H9 (cell line): ENCODE measurements around the gene ANK2. TPM values are rescaled to one million over a fixed set of nuclear protein-coding genes. Genes with fewer than 3 reads are reported as not detected.

Experiments
- DNase-seq: peaks from one replicate; pipeline ENCODE4 v3.0.0-alpha.2; 2017
- H2AFZ ChIP-seq: one replicate; pipeline ENCODE4 v1.6.1; 2013; ENCODE audit warnings: mild to moderate bottlenecking, low read length, control low read depth, moderate library complexity
- H2AK5ac ChIP-seq: 2 replicates; pipeline ENCODE4 v1.6.1; 2013; ENCODE audit warnings: low read length, control low read depth, mixed read lengths; ENCODE audit not compliant: insufficient read length
- H2BK120ac ChIP-seq: one replicate; pipeline ENCODE4 v1.6.1; 2013; ENCODE audit warnings: low read depth, mild to moderate bottlenecking, low read length, control low read depth, inconsistent platforms; ENCODE audit not compliant: poor library complexity, severe bottlenecking
- H2BK12ac ChIP-seq: 2 replicates; pipeline ENCODE4 v1.6.1; 2013; ENCODE audit warnings: low read length, control low read depth, mixed read lengths, low read depth; ENCODE audit not compliant: insufficient read length
- H2BK15ac ChIP-seq: 2 replicates; pipeline ENCODE4 v1.6.1; 2013; ENCODE audit warnings: low read depth, low read length, control low read depth
- H2BK20ac ChIP-seq: one replicate; pipeline ENCODE4 v1.6.1; 2013; ENCODE audit warnings: low read depth, mild to moderate bottlenecking, low read length, control low read depth, inconsistent platforms; ENCODE audit not compliant: poor library complexity, severe bottlenecking
- H2BK5ac ChIP-seq: 2 replicates; pipeline ENCODE4 v1.6.1; 2013; ENCODE audit warnings: low read length, control low read depth, mixed read lengths; ENCODE audit not compliant: insufficient read length
- H3K14ac ChIP-seq: 2 replicates; pipeline ENCODE4 v1.6.1; 2013; ENCODE audit warnings: low read length, control low read depth; ENCODE audit not compliant: insufficient read depth
- H3K18ac ChIP-seq: 2 replicates; pipeline ENCODE4 v1.6.1; 2013; ENCODE audit warnings: low read depth, mild to moderate bottlenecking, mixed read lengths, low read length, control low read depth; ENCODE audit not compliant: insufficient read length
- H3K23ac ChIP-seq: 2 replicates; pipeline ENCODE4 v1.6.1; 2013; ENCODE audit warnings: low read length, control low read depth, mixed read lengths, low read depth; ENCODE audit not compliant: insufficient read length
- H3K23me2 ChIP-seq: 2 replicates; pipeline ENCODE4 v1.6.1; 2013; ENCODE audit warnings: low read depth, mild to moderate bottlenecking, mixed read lengths, low read length, control low read depth; ENCODE audit not compliant: insufficient read length, poor library complexity, severe bottlenecking
- H3K27ac ChIP-seq: 2 replicates; pipeline ENCODE4 v1.5.1; 2013; ENCODE audit warnings: low read length, control low read depth, mixed read lengths, low read depth; ENCODE audit not compliant: insufficient read length
- H3K27me3 ChIP-seq: 2 replicates; pipeline ENCODE4 v1.6.1; 2013; ENCODE audit warnings: low read length, control low read depth, inconsistent platforms; ENCODE audit not compliant: insufficient read depth
- H3K4ac ChIP-seq: 2 replicates; pipeline ENCODE4 v1.6.1; 2013; ENCODE audit warnings: low read depth, mild to moderate bottlenecking, control low read depth, inconsistent platforms, low read length, moderate library complexity
- H3K4me1 ChIP-seq: 2 replicates; pipeline ENCODE4 v1.6.1; 2013; ENCODE audit warnings: low read length, control low read depth, inconsistent platforms; ENCODE audit not compliant: insufficient read depth
- H3K4me2 ChIP-seq: 2 replicates; pipeline ENCODE4 v1.6.1; 2013; ENCODE audit warnings: low read length, control low read depth, mixed read lengths; ENCODE audit not compliant: insufficient read length, insufficient read depth
- H3K56ac ChIP-seq: 2 replicates; pipeline ENCODE4 v1.6.1; 2013; ENCODE audit warnings: low read depth, mild to moderate bottlenecking, mixed read lengths, low read length, control low read depth; ENCODE audit not compliant: insufficient read length
- H3K79me1 ChIP-seq: 2 replicates; pipeline ENCODE4 v1.6.1; 2013; ENCODE audit warnings: low read depth, mild to moderate bottlenecking, moderate library complexity, low read length, control low read depth, inconsistent platforms; ENCODE audit not compliant: insufficient read depth, poor library complexity, severe bottlenecking
- H3K79me2 ChIP-seq: 2 replicates; pipeline ENCODE4 v1.6.1; 2013; ENCODE audit warnings: low read length, control low read depth, inconsistent platforms; ENCODE audit not compliant: insufficient read depth
- H3K9ac ChIP-seq: 2 replicates; pipeline ENCODE4 v1.6.1; 2013; ENCODE audit warnings: low read length, control low read depth, mixed read lengths; ENCODE audit not compliant: insufficient read length; ENCODE audit errors: extremely low read depth
- H3K9me3 ChIP-seq: one replicate; pipeline ENCODE4 v1.6.1; 2013; ENCODE audit warnings: low read depth, low read length, inconsistent platforms; ENCODE audit not compliant: control insufficient read depth
- H3T11ph ChIP-seq: one replicate; pipeline ENCODE4 v1.6.1; 2013; ENCODE audit warnings: mild to moderate bottlenecking, low read length, control low read depth, inconsistent platforms
- H4K20me1 ChIP-seq: one replicate; pipeline ENCODE4 v1.6.1; 2013; ENCODE audit not compliant: control insufficient read depth, insufficient read length, insufficient read depth
- H4K5ac ChIP-seq: 2 replicates; pipeline ENCODE4 v1.6.1; 2013; ENCODE audit warnings: low read depth, mild to moderate bottlenecking, mixed read lengths, low read length, control low read depth; ENCODE audit not compliant: insufficient read length
- H4K8ac ChIP-seq: replicated peaks from 2 replicates; pipeline ENCODE4 v1.6.1; 2013; ENCODE audit warnings: low read length, control low read depth, mixed read lengths, low read depth; ENCODE audit not compliant: insufficient read length
- H4K91ac ChIP-seq: 2 replicates; pipeline ENCODE4 v1.6.1; 2013; ENCODE audit warnings: low read depth, mild to moderate bottlenecking, moderate library complexity, mixed read lengths, low read length, control low read depth; ENCODE audit not compliant: insufficient read length
- H3K27ac Mint-ChIP-seq, 3 experiments: 2 replicates in 2 of 3; 3 replicates in 1 of 3; pipeline ENCODE4 v1.8.0; 2020 to 2021; ENCODE audit warnings: mixed read lengths in 3 of 3, mild to moderate bottlenecking in 1 of 3, moderate library complexity in 1 of 3
- H3K27me3 Mint-ChIP-seq: 2 replicates; pipeline ENCODE4 v1.8.0; 2021; ENCODE audit warnings: low read depth, mild to moderate bottlenecking, moderate library complexity, mixed read lengths
- H3K36me3 Mint-ChIP-seq, 3 experiments: 2 replicates in 2 of 3; 3 replicates in 1 of 3; pipeline ENCODE4 v1.8.0; 2020 to 2021; ENCODE audit warnings: low read depth in 3 of 3, mixed read lengths in 3 of 3; ENCODE audit not compliant: insufficient read depth in 1 of 3
- H3K4me1 Mint-ChIP-seq, 2 experiments: 2 replicates each; pipeline ENCODE4 v1.8.0; 2020; ENCODE audit warnings: mixed read lengths in 2 of 2
- H3K4me3 Mint-ChIP-seq, 2 experiments: 2 replicates in 1 of 2; 3 replicates in 1 of 2; pipeline ENCODE4 v1.8.0; 2020 to 2021; ENCODE audit warnings: mild to moderate bottlenecking in 2 of 2, mixed read lengths in 2 of 2, moderate library complexity in 1 of 2
- H3K9me3 Mint-ChIP-seq, 2 experiments: 2 replicates in 1 of 2; 3 replicates in 1 of 2; pipeline ENCODE4 v1.8.0; 2020; ENCODE audit warnings: mild to moderate bottlenecking in 2 of 2, mixed read lengths in 2 of 2, moderate library complexity in 1 of 2
- CTCF ChIP-seq: fragments of 200-600 bp; sonication (generic); conservative IDR thresholded peaks from 3 replicates; pipeline ENCODE4 v1.8.0; 2021; ENCODE audit warnings: antibody characterized with exemption, mild to moderate bottlenecking
- WGBS: extraction: QIAGEN DNeasy Blood & Tissue Kit; methylation state at CpG from one replicate; pipeline ENCODE4 v1.1.7; 2013; ENCODE audit warnings: missing lambda C conversion rate, low lambda C conversion rate, mixed read lengths; ENCODE audit not compliant: insufficient read length; ENCODE audit errors: extremely low coverage; 5-methylcytosine and 5-hydroxymethylcytosine counted together
- total RNA-seq: library from RNA; stranded (reverse); gene quantifications from 2 replicates; pipeline ENCODE4 v1.2.1, GENCODE V29; 2021

The ANK2 gene
- total RNA-seq, 1 experiment from 2014 or later: 36.8 TPM

- H2AFZ ChIP-seq: no peak overlapping the region
- no peak overlapping the region for H3T11ph ChIP-seq
- WGBS: no CpG with 5 or more reads among the region's 4 CpGs
- no peaks in the 10 kb centered on the region for H3K79me2 ChIP-seq
- H3K9me3 ChIP-seq: no peaks in the 10 kb centered on the region
- Mint-ChIP-seq H3K27me3 (no peaks in the 10 kb centered on the region), H3K4me3 (no peak overlapping the region), H3K27ac (peak overlapping the region in 2 of 3 experiments; percentile 58 to 87; a peak in 5 of 7 replicates), H3K9me3 (peaks cover 0 to 1% of the 10 kb centered on the region in 2 experiments; a peak in 1 of 5 replicates), H3K4me1 (peaks cover 6 to 12% of the 10 kb centered on the region in 2 experiments), H3K36me3 (peaks cover 10 to 31% (median 18%) of the 10 kb centered on the region in 3 experiments; a peak in 6 of 7 replicates)
- H2BK120ac ChIP-seq: no peak overlapping the region
- no peak overlapping the region for H2BK15ac ChIP-seq
- no peak overlapping the region for H4K8ac ChIP-seq
- H4K5ac ChIP-seq: no peak overlapping the region
- no peaks in the 10 kb centered on the region for H3K79me1 ChIP-seq
- no peaks in the 10 kb centered on the region for H4K20me1 ChIP-seq
- H3K4me1 ChIP-seq: no peaks in the 10 kb centered on the region; the same call in 1 of the 2 replicates
- H3K4me2 ChIP-seq: no peak overlapping the region
- H3K27ac ChIP-seq: peak overlapping the region; percentile 25
- H3K14ac ChIP-seq: no peak overlapping the region
- H3K23ac ChIP-seq: no peak overlapping the region
- H2BK20ac ChIP-seq: no peak overlapping the region
- no peak overlapping the region for H2BK12ac ChIP-seq
- H3K9ac ChIP-seq: no peak overlapping the region
- DNase-seq: no peak
- H3K18ac ChIP-seq: no peak overlapping the region
- no peak overlapping the region for H2AK5ac ChIP-seq
- H3K4ac ChIP-seq: no peak overlapping the region
- TF ChIP-seq CTCF: no peak
- no peaks in the 10 kb centered on the region for H3K23me2 ChIP-seq
- H3K56ac ChIP-seq: no peak overlapping the region
- H4K91ac ChIP-seq: no peak overlapping the region
- H3K27me3 ChIP-seq: no peaks in the 10 kb centered on the region
- H2BK5ac ChIP-seq: no peak overlapping the region
These were observed 211.2 kb downstream of the ANK2 start for GRCh38 chr4:113260688-113261087.
